GM18909 (cell line): ENCODE results near the gene TEX55.
"Not testable (repeated sequence)": the region's sequence is repeated elsewhere in the genome, so short reads cannot be mapped to it uniquely, and the experiment has no call there.

Source experiments
- ATAC-seq: cut with Tn5 transposase; IDR thresholded peaks from one replicate; pipeline ENCODE4 v1.9.1; 2021; ENCODE audit warnings: mild to moderate bottlenecking; ENCODE audit not compliant: unreplicated experiment, poor library complexity

Gene TEX55

GRCh38 chr3:119157971-119158370 lies 12.0 kb downstream of the TEX55 start:
- no peak for ATAC-seq

- ATAC-seq: no peak
Measured at GRCh38 chr3:119160361-119160760, 14.4 kb downstream of the TEX55 start.

DNA sequence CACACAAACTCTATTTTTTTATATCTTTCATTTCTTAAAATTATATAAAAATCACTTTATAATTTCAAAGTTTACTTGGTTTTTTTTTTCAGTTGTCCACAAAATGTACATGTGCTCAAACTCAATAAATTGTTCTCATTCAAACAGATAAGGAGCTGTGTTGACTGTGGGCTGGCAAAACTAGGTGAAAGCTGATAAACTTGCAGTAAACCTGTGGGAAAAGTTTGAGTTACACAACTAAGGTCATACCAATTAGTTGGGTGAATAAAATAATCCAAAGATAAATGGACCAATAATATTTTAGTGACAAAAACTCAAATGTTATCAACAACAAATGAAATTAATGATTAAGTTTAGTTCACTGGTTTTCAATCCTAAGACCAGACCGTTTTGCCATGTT lies 14.8 kb downstream of the TEX55 start:
- no peak for ATAC-seq

DNA sequence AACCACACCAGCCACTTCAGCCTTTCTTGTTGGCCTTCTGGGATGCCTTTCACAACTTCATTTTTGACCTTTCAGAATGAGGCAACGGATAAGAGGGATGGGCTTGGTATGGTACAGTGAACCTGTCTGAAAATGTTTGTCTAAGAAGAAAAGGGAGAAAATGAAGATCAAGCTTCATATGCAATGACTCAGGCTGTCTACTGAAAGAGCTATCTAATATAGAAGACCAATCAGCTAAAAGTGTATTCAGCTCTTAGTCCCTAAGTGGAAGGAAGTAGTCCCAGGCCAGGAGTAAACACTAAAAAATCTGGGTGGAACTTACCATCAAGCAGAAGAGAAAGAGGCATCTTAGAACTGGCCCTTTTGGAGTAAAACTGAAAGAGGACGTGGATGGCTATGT lies 15.3 kb downstream of the TEX55 start:
- ATAC-seq: no peak

DNA sequence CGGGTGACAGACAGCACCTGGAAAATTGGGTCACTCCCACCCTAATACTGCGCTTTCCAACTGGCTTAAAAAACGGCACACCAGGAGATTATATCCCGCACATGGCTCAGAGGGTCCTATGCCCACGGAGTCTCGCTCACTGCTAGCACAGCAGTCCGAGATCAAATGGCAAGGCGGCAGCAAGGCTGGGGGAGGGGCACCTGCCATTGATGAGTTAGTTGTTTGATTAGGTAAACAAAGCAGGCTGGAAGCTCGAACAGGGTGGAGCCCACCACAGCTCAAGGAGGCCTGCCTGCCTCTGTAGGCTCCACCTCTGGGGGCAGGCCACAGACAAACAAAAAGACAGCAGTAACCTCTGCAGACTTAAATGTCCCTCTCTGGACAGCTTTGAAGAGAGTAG lies 18.8 kb downstream of the TEX55 start:
- ATAC-seq: not testable (repeated sequence)

DNA sequence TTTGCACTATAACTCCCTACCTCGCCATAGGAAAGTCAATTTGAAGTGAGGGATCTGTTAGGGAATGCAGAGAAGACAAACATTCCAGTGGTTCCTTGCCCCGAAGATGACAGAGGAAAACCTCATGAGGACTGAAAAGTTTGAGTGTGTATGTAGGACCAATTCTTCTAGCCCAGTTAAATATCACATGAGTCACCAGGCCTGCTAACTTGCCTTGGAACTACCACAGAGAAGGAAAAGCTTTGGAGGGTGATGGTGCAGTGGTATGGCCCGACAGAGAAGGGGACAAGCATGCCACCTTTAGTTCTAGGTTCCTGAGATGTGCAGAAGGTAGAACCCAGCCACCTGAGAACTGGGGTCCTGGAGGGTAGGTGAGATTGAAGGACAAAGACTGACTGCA lies 24.9 kb downstream of the TEX55 start:
- no peak for ATAC-seq

DNA sequence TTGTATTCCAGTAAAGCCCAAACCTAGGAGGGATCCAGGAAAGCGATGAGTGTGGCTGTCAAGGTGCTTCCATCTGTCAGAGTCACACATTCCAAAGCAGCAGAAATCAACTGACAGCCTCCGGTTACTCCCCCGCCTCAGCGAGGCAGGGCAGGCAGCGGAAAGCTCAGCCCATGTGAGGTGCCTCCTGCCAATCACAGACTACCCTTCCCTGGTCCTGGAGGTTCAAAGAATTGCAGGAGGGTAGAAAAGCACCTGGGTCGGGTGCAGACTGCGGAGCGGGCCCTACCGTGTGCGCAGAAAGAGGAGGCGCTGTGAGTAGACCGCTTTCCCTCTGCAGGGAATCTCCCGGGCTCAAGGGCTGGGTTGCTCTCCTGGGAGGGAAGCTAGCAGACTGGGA lies 27.4 kb downstream of the TEX55 start, which contains the start of gene UPK1B:
TSS of gene UPK1B (plus strand) at position 274 of the 400 bp plus-strand sequence. CDS start 13,144 bp downstream, outside the sequence.
- ATAC-seq: no peak

DNA sequence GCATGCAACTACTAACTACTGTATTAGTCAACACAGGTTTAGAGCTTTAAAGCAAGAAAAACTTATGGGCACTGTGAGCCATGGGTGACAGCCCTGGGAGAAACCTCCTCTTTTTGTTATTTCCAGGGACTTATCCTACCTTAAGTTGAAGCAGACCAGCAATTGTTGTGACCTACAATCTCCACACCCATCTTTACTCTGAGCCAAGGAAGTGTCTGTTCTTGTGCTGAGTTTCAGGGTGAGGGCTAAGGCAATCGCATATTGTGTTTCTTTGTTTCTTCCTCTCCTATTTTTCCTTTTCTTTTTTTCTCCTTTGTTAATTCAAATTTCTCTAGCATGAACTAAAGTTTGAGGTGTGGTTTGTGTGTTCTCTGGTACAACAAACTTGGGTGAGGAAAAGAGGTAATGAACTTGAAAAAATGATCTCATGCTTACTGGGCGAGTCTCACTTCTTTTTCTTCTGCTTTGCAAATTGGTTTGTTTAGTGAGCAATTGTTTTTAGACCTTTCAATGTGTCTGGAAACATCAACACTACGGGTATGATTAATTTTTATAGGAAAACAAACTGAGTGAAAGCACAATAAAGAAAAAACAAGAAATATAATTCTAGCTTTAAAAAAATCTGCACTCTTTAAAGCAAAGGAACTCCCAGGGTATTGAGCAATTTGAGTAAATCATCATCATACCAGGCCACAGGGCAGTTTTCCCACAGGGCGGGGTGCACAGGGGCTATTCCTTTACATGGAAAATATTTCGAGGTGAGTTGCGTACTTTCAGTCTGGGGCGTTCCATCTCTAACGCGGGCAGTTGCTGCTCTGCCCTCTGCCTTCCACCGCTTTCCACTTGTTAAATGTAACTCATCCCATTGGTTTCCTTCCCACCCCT lies 30.1 kb downstream of the TEX55 start:
- no peak for ATAC-seq

DNA sequence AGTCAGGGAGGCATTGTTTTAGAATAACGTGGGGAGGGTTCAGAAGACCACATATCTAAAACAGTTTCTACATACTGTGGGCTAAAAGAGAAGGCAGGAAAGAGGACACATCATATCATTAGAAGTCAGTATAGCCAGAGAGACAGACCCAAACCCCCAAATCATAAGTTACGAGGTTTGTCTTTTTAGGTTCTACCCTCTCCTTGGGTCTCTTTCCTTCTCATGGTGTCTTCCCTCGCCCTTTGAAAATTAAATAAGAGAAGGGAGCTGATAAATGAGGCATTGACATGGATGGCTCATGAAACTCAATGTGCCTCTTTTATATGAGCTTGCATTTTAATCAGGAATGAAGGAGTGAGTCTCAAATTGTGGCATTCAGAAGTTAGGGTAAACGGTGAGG lies 30.8 kb downstream of the TEX55 start:
- ATAC-seq: no peak

DNA sequence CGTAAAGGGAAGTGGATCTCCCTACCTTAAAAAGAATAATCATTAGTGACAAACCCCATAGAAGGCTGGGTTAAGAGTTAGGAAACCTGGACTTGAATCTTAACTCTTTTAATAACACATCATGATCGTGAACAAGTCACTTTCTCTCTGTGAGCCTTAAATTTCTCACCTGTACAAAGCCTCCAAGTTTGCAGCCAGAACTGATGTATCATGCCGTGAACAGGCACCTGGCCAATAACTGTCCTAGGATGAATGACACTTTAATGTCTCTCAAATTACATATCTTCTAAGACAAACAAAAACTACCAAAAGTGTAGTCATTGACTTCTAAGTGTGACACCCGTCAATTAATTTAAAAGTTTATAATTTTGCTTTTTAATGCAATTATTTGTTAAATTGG lies 31.4 kb downstream of the TEX55 start:
- ATAC-seq: no peak

GRCh38 chr3:119181765-119182164 lies 35.8 kb downstream of the TEX55 start:
- no peak for ATAC-seq

DNA sequence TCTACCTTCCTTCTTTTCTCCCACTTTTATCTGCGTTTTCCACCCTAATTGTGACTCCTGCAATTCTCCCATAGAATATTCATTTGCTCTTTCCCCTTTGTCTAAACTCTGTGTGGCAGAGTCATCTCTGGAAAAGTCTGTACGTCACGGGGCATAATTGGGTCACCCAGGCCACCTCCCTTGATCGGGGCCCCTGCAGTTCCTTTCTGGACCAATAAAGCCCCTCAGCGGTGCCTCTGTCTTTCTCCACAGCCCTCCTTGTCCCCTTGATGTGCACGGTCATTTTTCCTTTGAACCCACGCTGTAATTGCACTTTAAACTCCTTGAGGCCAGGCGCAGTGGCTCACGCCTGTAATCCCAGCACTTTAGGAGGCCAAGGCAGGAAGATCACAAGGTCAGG lies 38.1 kb downstream of the TEX55 start:
- no peak for ATAC-seq

DNA sequence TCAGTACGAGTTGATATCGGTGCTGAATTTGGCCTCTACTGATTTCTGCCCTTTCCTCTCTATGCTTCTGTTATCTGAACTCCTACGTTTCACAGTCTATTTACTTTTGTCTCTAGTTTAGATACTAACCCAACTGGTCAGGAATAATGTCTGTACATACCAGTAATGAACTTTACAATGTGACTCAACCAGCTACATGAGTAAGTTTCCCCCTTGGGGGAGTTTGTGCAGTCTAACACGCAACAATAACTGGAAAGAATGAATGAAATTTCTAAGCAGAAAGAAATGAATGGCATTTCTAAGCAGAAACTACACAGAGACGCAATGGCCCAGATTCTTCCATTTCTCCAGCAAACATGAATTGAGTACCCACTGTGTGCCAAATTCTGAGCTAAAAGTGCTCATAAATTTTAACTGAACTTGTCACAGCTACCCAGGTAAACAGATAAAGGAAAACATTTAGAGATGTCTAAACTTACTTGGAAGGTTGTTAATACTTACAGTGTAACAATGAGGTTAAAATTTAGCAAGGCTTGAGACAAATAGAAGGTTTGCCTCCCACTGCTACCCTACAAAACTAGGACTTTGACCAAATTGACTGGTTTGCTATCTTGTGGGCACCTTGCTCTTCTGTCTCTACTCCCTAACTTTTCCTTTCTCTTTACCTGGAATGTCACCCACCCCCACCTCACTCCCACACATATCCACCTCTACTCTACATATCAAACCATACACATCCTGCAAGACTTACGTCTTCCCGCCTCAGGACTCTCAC lies 39.0 kb downstream of the TEX55 start:
- no peak for ATAC-seq

DNA sequence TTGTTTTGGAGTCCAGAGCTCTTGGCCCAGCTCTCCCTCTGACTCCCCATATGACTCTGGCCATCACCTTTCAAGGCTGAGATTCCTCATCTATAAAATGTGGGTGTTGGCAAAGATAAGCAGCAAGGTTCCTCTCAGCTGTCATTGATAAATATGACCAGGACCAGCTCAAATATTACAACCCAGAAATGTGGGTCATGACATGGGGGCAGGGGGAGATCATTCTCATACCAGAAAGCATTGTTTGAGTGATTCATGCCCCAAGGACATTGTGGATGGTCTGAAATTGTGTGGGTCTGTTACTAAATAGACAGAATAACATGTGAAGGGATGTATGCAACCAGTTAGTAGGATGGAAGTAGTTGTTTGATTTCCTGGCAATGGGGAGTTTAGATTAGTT lies 41.3 kb downstream of the TEX55 start:
- ATAC-seq: no peak

DNA sequence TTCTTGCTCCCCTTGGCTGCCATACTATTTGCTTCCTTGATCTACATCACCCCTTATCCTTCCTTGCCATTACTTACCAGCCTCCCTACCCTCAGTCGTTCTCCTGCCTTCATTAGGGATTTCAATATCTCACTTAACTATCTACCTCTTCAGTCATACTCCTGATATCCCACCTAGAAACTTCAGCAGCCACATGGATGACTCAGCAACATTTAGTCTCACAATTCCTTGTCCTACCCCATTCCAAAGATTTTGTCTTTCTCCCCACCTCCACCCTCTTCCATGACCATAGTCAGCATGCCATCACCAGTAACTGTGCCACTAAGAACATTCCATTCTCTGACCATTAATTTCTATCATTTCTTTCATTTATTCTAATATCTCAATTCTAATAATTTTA lies 45.8 kb downstream of the TEX55 start:
- ATAC-seq: no peak

GRCh38 chr3:119194237-119195150 lies 48.5 kb downstream of the TEX55 start:
- ATAC-seq: no peak

GRCh38 chr3:119195151-119195476 lies 49.1 kb downstream of the TEX55 start:
- no peak for ATAC-seq

DNA sequence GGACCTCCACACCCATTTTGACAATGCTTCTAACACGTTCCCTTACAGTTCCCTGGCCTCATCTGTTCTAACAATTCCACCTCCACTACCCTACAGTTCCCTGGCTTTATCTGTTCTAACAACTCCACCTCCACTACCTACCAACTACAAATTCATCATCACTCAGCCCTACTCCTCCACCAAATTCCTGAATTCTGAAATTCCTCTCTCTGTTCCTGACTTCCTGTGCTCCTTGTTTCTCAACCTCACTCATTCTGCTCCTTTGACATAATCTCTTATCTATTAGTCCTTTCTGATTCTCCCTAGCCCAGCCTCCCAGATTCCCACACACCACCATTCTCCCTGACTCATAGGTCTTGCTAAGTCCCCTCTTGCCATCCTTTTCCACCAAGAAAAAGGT lies 49.9 kb downstream of the TEX55 start:
- no peak for ATAC-seq
